GM18951 (cell line): ENCODE results near the gene SESN1.

Experiments used
- POLR2A ChIP-seq: IDR thresholded peaks from 4 replicates; pipeline ENCODE4 v1.6.1; 2011; ENCODE audit warnings: mild to moderate bottlenecking; ENCODE audit not compliant: insufficient read length, insufficient read depth; ENCODE audit errors: extremely low read depth
- in situ Hi-C: fragments of 300-500 bp; cut with MboI; formaldehyde crosslinking; loops from one replicate; pipeline ENCODE4 v1.12.0; 2022; ENCODE audit warnings: low sequenced_read_pairs, mixed read lengths, inconsistent platforms; ENCODE audit not compliant: unreplicated experiment

The SESN1 gene

DNA sequence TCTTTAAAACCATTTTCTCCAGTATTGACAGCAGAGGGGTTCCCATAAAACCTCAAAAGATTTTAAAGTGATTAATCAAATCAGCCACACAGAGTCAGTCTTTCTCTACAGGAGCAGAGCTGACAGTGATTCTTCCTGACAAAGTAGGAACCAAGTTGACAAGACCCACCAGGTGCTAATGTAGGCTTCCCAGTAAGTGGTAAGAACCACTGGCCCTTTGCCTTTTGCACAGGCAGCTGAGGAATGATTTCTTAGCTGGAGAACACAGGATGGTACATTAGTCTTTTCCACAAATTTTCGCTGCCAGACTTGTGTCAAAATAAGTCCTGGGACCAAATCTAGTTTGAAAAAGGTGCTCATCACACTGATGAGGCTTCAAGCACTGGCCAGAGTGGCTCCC lies 150.6 kb downstream of the SESN1 start:
- in situ Hi-C loops: no loop called here
- no peak for TF ChIP-seq POLR2A

DNA sequence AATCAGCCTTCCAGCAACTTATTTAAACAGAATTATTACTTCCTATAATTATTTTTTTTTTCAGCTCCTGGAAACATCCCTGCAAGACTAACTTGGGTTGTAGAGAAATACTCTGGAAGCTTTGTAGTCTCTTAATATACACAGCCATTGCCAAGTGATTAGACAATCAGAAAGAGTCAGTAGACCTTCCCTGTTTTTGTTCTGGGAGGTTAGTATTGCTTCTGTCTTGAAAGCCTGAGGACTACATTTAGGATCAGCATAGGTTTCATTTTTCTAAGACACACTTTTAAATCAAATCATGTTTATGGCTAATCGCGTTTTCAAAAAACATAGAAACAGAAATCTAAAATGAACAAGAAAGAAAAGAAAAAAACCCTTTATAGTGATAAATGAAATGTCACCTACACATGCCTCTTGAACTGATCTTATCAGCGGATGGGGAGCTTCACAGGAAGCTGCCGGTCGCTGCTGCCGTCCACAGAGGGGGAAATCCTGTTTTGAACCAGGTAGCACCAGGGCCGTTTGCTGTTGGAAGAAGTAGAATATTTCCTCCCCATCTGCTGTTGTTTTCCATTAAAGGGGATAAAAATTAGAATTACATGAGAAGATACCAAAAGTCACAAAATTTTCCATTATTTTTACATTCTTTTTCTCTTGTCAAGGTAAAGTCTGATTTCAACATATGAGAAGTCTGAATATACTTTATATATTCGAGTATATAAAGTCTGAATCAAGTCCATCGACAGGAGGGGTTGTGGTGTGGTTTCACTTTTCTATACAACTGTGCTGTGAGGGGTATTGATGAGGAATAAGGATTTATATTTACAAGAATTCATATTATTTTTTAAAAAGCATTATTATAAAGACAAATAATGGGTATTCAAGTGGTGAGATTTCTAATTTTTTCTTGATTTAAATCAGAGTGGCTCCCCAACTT lies 151.8 kb downstream of the SESN1 start:
- in situ Hi-C loops: no loop called here
- TF ChIP-seq POLR2A: no peak

DNA sequence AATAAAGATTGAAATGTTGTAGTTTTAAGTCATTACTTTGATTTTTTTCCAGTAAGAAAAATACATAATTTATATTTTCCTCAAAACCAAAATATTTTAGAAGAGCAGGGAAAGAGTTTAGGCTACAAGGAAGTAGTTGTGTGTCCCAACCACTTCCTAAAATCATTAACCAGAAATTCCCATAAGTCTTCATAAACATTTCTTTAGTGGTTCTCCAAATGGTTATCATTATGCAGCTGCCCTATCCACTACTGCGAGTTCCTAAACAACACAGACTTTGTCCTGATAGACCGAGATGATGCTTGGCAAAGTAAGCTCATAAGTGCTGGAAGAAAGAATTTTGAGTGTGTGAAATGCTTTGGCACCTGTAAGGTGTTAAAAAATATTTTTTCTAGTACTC lies 152.8 kb downstream of the SESN1 start:
- in situ Hi-C loops: no loop called here
- TF ChIP-seq POLR2A: no peak

DNA sequence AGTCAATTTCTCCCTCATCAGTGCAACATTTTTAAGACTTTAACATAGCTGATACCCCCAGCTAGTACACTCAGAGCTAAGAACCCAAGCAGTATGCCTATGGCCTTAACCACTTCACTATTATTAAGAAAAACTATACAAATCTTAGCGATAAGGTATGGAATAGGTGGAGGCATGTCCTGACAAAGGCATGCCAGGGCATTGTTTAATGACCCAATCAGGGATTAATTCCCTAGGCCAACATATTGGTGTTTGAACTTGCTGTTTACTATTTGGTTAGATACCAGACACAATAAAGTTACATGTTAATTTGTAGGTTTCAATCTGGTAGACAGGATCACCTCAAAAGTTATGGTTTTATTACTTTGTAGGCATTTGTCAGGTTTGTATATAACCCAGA lies 153.4 kb downstream of the SESN1 start:
- no peak for TF ChIP-seq POLR2A
- in situ Hi-C loops: no loop called here

DNA sequence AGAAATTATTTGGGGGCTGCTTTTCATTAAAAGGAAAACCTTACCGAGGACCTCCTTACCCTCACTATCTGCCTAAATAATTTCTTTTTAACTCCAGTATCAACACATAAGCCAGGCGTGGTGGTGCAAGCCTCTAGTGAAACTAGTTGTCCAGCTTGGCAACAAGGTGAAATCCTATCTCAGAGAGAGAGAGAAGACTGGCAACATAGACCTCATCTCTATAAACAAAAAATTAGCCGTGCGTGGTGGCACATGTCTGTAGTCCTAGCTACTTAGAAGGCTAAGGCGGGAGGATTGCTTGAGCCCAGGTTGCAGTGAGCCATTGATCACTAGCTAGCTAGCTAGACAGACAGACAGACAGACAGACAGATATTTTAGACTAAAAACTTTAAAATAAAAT lies 153.9 kb downstream of the SESN1 start:
- TF ChIP-seq POLR2A: no peak
- in situ Hi-C loops: no loop called here

DNA sequence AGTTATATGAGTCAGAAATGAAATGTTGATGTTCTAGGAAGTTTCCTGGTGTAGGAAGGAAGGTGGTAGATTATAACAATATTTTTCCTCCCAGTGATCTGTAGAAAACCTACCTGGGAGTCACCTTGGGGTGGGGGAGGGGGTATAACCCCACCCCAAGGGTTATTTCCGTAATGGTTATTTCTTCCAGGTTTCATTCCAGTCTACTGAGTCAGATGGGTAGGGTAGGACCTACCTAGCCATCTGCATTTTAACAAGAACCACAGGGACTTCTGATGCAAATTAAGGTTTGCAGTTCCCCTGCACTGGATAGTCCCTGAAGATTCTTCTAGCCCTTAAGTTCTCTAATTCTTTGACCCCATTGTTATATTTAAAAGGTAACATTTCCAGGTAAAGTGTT lies 157.5 kb downstream of the SESN1 start:
- TF ChIP-seq POLR2A: no peak
- in situ Hi-C loops: no loop called here
